Mesendoderm (in vitro differentiated cells): ENCODE data around the gene ZEB2.

Experiments
- DNase-seq: peaks from one replicate; pipeline ENCODE4 v3.0.0; 2013
- H2AK5ac ChIP-seq: 2 replicates; pipeline ENCODE4 v1.6.1; 2013; ENCODE audit warnings: low read length, inconsistent platforms
- H2BK120ac ChIP-seq: 2 replicates; pipeline ENCODE4 v1.6.1; 2013; ENCODE audit warnings: low read depth, mild to moderate bottlenecking, low read length, moderate library complexity, mixed read lengths
- H2BK15ac ChIP-seq: replicated peaks from 2 replicates; pipeline ENCODE4 v1.6.1; 2013; ENCODE audit warnings: low read depth, mild to moderate bottlenecking, moderate library complexity
- H2BK5ac ChIP-seq: 2 replicates; pipeline ENCODE4 v1.6.1; 2013; ENCODE audit warnings: low read length, inconsistent platforms
- H3K18ac ChIP-seq: 2 replicates; pipeline ENCODE4 v1.6.1; 2013; ENCODE audit warnings: mild to moderate bottlenecking, low read length, mixed read lengths
- H3K23ac ChIP-seq: one replicate; pipeline ENCODE4 v1.6.1; 2013; ENCODE audit warnings: low read length
- H3K27ac ChIP-seq: 2 replicates; pipeline ENCODE4 v1.5.1; 2013; ENCODE audit warnings: low read depth, mild to moderate bottlenecking, inconsistent platforms, low read length, moderate library complexity
- H3K27me3 ChIP-seq: 2 replicates; pipeline ENCODE4 v1.6.1; 2013; ENCODE audit warnings: low read length, control low read depth, mild to moderate bottlenecking, inconsistent platforms; ENCODE audit not compliant: insufficient read depth, poor library complexity
- H3K36me3 ChIP-seq: 2 replicates; pipeline ENCODE4 v1.6.1; 2013; ENCODE audit warnings: low read length, inconsistent platforms; ENCODE audit not compliant: control insufficient read depth, insufficient read depth
- H3K4ac ChIP-seq: one replicate; pipeline ENCODE4 v1.6.1; 2013; ENCODE audit warnings: low read depth, mild to moderate bottlenecking, low read length, moderate library complexity
- H3K4me1 ChIP-seq: 2 replicates; pipeline ENCODE4 v1.6.1; 2013; ENCODE audit warnings: low read depth, low read length, inconsistent platforms; ENCODE audit not compliant: control insufficient read depth
- H3K4me2 ChIP-seq: 2 replicates; pipeline ENCODE4 v1.6.1; 2013; ENCODE audit warnings: low read length
- H3K4me3 ChIP-seq: 2 replicates; pipeline ENCODE4 v1.5.1; 2013; ENCODE audit warnings: mild to moderate bottlenecking, low read length
- H3K56ac ChIP-seq: one replicate; pipeline ENCODE4 v1.6.1; 2013; ENCODE audit warnings: low read length
- H3K79me1 ChIP-seq: 2 replicates; pipeline ENCODE4 v1.6.1; 2013; ENCODE audit warnings: low read length, inconsistent platforms
- H3K79me2 ChIP-seq: 2 replicates; pipeline ENCODE4 v1.6.1; 2013; ENCODE audit warnings: mild to moderate bottlenecking, low read length; ENCODE audit not compliant: control insufficient read depth, insufficient read depth
- H3K9ac ChIP-seq: 2 replicates; pipeline ENCODE4 v1.6.1; 2013; ENCODE audit warnings: low read length, inconsistent platforms
- H4K5ac ChIP-seq: one replicate; pipeline ENCODE4 v1.6.1; 2013; ENCODE audit warnings: low read length
- H4K8ac ChIP-seq: one replicate; pipeline ENCODE4 v1.6.1; 2013; ENCODE audit warnings: low read depth, mild to moderate bottlenecking, control low read depth, low read length, moderate library complexity
- WGBS: extraction: QIAGEN DNeasy Blood & Tissue Kit; methylation state at CpG from one replicate; pipeline ENCODE4 v1.1.7; 2013; ENCODE audit warnings: low lambda C conversion rate, missing lambda C conversion rate; ENCODE audit not compliant: insufficient coverage; ENCODE audit errors: extremely low coverage; 5-methylcytosine and 5-hydroxymethylcytosine counted together

ZEB2 gene

DNA sequence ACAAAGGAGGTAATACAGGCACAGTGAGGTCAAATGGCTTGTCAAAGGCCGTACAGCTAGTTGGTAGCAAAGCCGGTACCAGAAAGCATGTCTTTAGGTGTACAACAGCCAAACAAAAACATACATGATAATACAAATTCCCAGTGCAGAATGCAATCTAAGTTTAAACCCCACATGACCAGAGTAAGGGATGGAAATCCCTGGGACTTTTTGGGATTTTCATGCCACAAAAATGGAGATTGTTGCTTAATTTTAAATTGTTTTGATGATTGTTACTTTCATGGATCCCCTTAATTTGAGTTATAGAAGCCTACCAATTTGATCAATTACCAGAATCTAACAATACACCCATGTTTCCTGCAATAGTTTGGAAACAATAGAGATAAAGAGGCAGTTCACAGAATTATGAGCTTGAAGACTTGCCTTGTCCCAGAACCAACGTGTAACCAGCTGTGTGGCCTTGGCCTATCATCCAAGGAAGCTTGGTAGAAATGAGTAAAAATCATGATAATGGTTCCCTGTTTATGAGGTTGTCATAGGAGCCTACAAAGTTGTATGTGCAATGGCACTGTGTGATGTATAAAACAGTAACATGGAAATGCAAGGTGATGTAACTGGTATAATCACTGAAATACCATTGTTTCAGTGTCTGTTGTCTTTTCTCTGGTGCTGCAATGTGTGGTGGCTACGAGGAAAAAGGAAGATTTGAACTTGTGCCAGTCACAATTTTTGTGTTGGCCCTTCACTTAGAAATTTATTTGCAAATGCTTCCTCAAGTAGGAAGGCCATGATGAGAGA lies 85.3 kb downstream of the ZEB2 start:
- Histone ChIP-seq H3K27ac (no peak overlapping the region), H3K4me1 (peaks cover 3% of the 10 kb centered on the region)
- DNase-seq: no peak

DNA sequence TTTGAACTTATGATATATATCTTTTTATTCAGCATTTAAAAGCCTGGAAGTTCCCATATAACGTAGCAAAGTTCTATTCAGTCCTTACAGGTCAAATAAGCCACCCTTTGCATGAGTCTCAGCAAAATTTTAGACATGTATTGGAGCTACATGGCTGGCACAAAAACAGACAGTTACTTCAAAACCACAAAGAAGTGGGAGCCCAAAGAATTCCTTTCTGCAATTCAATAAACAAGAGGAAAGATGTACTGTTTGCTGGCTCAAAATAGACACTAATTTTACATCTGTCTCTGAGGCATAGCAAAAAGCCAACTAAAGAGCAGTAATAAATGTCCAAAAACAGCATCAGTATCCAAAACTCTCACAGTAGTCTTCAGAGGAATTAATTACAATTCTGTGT lies 87.0 kb downstream of the ZEB2 start:
- H3K4me1 ChIP-seq: peaks cover 6% of the 10 kb centered on the region
- no peak overlapping the region for H3K4ac ChIP-seq
- H3K27ac ChIP-seq: no peak overlapping the region
- no peaks in the 10 kb centered on the region for H3K79me1 ChIP-seq
- H3K4me3 ChIP-seq: no peak overlapping the region
- H4K8ac ChIP-seq: no peak overlapping the region
- H2AK5ac ChIP-seq: no peak overlapping the region
- no peaks in the 10 kb centered on the region for H3K27me3 ChIP-seq
- H2BK5ac ChIP-seq: no peak overlapping the region
- no CpG with 5 or more reads among the region's 1 CpG for WGBS
- no peak for DNase-seq
- no peaks in the 10 kb centered on the region for H3K79me2 ChIP-seq
- no peak overlapping the region for H3K9ac ChIP-seq
- no peak overlapping the region for H3K18ac ChIP-seq
- H3K23ac ChIP-seq: no peak overlapping the region
- H4K5ac ChIP-seq: no peak overlapping the region
- no peaks in the 10 kb centered on the region for H3K36me3 ChIP-seq
- H2BK120ac ChIP-seq: no peak overlapping the region
- no peak overlapping the region for H3K4me2 ChIP-seq
- no peak overlapping the region for H2BK15ac ChIP-seq
- H3K56ac ChIP-seq: no peak overlapping the region

More for the DNA sequence above, 85.3 kb downstream of the ZEB2 start:
- H2BK15ac ChIP-seq: peak overlapping the region; percentile 57
- H3K23ac ChIP-seq: no peak overlapping the region
- H4K5ac ChIP-seq: no peak overlapping the region
- H3K4me3 ChIP-seq: no peak overlapping the region
- H4K8ac ChIP-seq: no peak overlapping the region
- no peaks in the 10 kb centered on the region for H3K79me1 ChIP-seq
- H3K9ac ChIP-seq: no peak overlapping the region
- H2BK120ac ChIP-seq: no peak overlapping the region
- no CpG with 5 or more reads among the region's 4 CpGs for WGBS
- no peak overlapping the region for H3K18ac ChIP-seq
- H3K4me2 ChIP-seq: no peak overlapping the region
- H3K56ac ChIP-seq: no peak overlapping the region
- H3K4ac ChIP-seq: no peak overlapping the region
- no peak overlapping the region for H2BK5ac ChIP-seq
- H3K79me2 ChIP-seq: no peaks in the 10 kb centered on the region
- H2AK5ac ChIP-seq: no peak overlapping the region
- H3K27me3 ChIP-seq: no peaks in the 10 kb centered on the region
- H3K36me3 ChIP-seq: no peaks in the 10 kb centered on the region

DNA sequence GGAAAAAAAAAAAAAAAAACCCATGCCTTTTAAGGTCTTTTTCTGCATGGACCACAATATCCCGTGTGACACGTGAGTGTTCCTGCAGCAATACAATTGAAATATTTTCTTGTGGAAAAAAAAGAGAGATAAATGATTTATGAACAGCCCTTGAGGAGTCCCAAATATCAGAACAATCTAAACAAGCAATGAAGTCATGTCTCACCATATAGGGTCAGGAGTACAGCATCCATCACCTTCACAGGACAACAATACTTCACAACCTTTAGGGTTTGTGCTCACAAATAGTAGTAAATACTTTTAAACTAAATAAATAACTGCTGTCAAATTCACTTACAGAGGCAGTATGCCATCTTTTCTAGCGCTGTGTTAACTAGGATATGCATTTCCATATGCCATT lies 87.9 kb downstream of the ZEB2 start:
- DNase-seq: no peak
- Histone ChIP-seq H3K4me3 (no peak overlapping the region), H3K23ac (no peak overlapping the region), H2BK5ac (no peak overlapping the region), H2BK15ac (no peak overlapping the region), H3K18ac (no peak overlapping the region), H3K56ac (no peak overlapping the region), H2BK120ac (no peak overlapping the region), H3K4ac (no peak overlapping the region), H3K79me1 (no peaks in the 10 kb centered on the region), H2AK5ac (no peak overlapping the region), H3K4me1 (peaks cover 6% of the 10 kb centered on the region), H3K27me3 (no peaks in the 10 kb centered on the region), H3K79me2 (no peaks in the 10 kb centered on the region), H3K36me3 (no peaks in the 10 kb centered on the region), H4K5ac (no peak overlapping the region), H4K8ac (no peak overlapping the region), H3K9ac (no peak overlapping the region), H3K27ac (no peak overlapping the region), H3K4me2 (no peak overlapping the region)
- WGBS: no CpG with 5 or more reads among the region's 3 CpGs

DNA sequence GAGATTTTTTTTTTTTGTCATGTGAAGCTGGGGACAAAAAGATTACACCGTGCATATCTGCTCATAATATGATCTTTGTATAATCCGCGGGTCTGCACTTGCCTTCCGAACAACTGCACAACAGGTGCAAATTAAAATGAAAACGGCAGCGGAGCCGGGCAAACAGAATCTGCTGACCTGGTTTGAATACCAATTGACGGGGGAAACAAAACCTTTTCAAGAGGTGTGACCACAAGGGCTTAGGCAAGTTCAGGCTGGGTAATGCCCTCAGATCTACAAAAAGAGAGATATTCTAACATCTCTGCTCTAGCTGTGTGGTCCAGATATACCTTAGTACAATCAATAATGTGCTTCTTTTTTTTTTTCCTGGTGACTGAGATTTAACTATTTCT lies 88.5 kb downstream of the ZEB2 start:
- peak; percentile 49 for DNase-seq
- Histone ChIP-seq H2AK5ac (no peak overlapping the region), H3K18ac (no peak overlapping the region), H3K4me2 (no peak overlapping the region), H3K4ac (no peak overlapping the region), H2BK120ac (no peak overlapping the region), H3K27me3 (no peaks in the 10 kb centered on the region), H3K79me1 (no peaks in the 10 kb centered on the region), H3K4me1 (peaks cover 6% of the 10 kb centered on the region), H3K23ac (no peak overlapping the region), H3K36me3 (no peaks in the 10 kb centered on the region), H3K4me3 (no peak overlapping the region), H3K27ac (no peak overlapping the region), H4K8ac (no peak overlapping the region), H2BK5ac (no peak overlapping the region), H3K79me2 (no peaks in the 10 kb centered on the region), H3K56ac (no peak overlapping the region), H2BK15ac (no peak overlapping the region), H3K9ac (no peak overlapping the region), H4K5ac (no peak overlapping the region)
- no CpG with 5 or more reads among the region's 8 CpGs for WGBS

DNA sequence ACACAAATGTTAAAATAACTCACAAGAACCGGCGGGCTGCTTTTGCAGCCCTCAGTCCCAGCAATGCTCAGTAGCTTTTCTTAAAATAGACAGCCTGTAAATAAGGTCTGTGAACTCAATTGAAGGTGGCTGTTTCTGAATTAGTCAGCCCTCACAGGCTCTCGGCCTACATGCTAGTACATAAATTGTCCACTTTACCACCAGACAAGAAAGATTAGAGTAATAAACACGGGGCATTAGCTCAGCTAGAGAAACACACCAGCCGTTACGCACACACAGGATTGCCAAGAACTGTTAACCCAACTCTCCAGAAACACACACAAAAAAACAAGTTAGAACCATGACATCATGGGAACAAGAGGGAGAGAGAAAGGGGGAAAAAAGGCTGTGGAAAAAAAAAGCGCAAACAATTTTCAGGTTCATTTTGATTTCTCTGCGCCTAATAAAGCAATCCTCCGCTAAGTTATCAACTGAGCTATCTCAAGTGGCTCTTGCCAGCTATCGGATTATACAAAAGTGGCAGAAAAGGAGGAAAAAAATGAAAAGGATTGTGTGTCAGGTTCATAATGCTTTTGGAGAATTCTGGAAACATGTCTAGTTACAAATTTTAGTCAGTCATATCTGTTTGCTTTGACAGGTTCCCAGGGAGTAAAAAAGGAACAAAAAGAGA lies 89.1 kb downstream of the ZEB2 start:
- Histone ChIP-seq H3K27ac (no peak overlapping the region), H3K79me2 (no peaks in the 10 kb centered on the region), H4K5ac (no peak overlapping the region), H3K23ac (no peak overlapping the region), H3K27me3 (no peaks in the 10 kb centered on the region), H2BK15ac (no peak overlapping the region), H2BK120ac (no peak overlapping the region), H2BK5ac (no peak overlapping the region), H3K79me1 (no peaks in the 10 kb centered on the region), H3K4me2 (no peak overlapping the region), H2AK5ac (no peak overlapping the region), H3K56ac (no peak overlapping the region), H3K9ac (no peak overlapping the region), H3K18ac (peak overlapping the region; percentile 31), H3K4ac (no peak overlapping the region), H4K8ac (no peak overlapping the region), H3K36me3 (no peaks in the 10 kb centered on the region), H3K4me1 (peaks cover 6% of the 10 kb centered on the region), H3K4me3 (no peak overlapping the region)
- DNase-seq: no peak
- WGBS: no CpG with 5 or more reads among the region's 10 CpGs
